Neural cell (in vitro differentiated cells): ENCODE results near the gene PGAM2. TPM values are rescaled to one million over a fixed set of nuclear protein-coding genes. Genes with fewer than 3 reads are reported as not detected.

Experiments
- H2AFZ ChIP-seq: fragments of 200-600, 300-800 bp; sonication (generic), shearing (Covaris generic); 2 replicates; pipeline ENCODE4 v1.6.0; 2014; ENCODE audit warnings: low read depth, mild to moderate bottlenecking, antibody characterized with exemption, low read length, moderate library complexity
- H3F3A ChIP-seq: fragments of 200-600 bp; shearing (Covaris generic); 2 replicates; pipeline ENCODE4 v1.6.1; 2016; ENCODE audit warnings: mild to moderate bottlenecking, moderate library complexity, mixed read lengths, antibody characterized with exemption, low read length; ENCODE audit not compliant: insufficient read depth, poor library complexity, severe bottlenecking
- H3K27ac ChIP-seq: fragments of 200-600, 300-800 bp; sonication (generic), shearing (Covaris generic); 2 replicates; pipeline ENCODE4 v1.5.1; 2014; ENCODE audit warnings: mild to moderate bottlenecking, low read length, moderate library complexity
- H3K27me3 ChIP-seq: fragments of 300-800, 200-600 bp; sonication (generic), shearing (Covaris generic); 2 replicates; pipeline ENCODE4 v1.6.0; 2014; ENCODE audit warnings: mild to moderate bottlenecking, low read depth, low read length, moderate library complexity; ENCODE audit not compliant: insufficient read depth
- H3K36me3 ChIP-seq: fragments of 300-800, 200-600 bp; sonication (generic), shearing (Covaris generic); 2 replicates; pipeline ENCODE4 v1.5.1; 2014; ENCODE audit warnings: mild to moderate bottlenecking, antibody characterized with exemption, low read length, moderate library complexity; ENCODE audit not compliant: insufficient read depth
- H3K4me2 ChIP-seq: fragments of 300-800, 200-600 bp; sonication (generic), shearing (Covaris generic); 2 replicates; pipeline ENCODE4 v1.6.0; 2014; ENCODE audit warnings: mild to moderate bottlenecking, low read length
- H3K4me3 ChIP-seq: fragments of 300-800, 200-600 bp; sonication (generic), shearing (Covaris generic); 2 replicates; pipeline ENCODE4 v1.5.1; 2014; ENCODE audit warnings: mild to moderate bottlenecking, low read length, moderate library complexity
- H3K79me2 ChIP-seq: fragments of 200-600 bp; shearing (Covaris generic); replicated peaks from 2 replicates; pipeline ENCODE4 v1.6.0; 2014; ENCODE audit warnings: mild to moderate bottlenecking, low read length, moderate library complexity; ENCODE audit not compliant: insufficient read depth
- H3K9ac ChIP-seq: fragments of 300-800, 200-600 bp; sonication (generic), shearing (Covaris generic); 2 replicates; pipeline ENCODE4 v1.6.1; 2016; ENCODE audit warnings: mild to moderate bottlenecking, low read length, mixed read lengths
- H3K9me2 ChIP-seq: fragments of 200-600 bp; shearing (Covaris generic); 2 replicates; pipeline ENCODE4 v1.6.1; 2016; ENCODE audit warnings: mild to moderate bottlenecking, low read length, mixed read lengths; ENCODE audit not compliant: insufficient read depth
- H3K9me3 ChIP-seq: fragments of 200-600, 300-800 bp; sonication (generic), shearing (Covaris generic); 2 replicates; pipeline ENCODE4 v1.6.1; 2016; ENCODE audit warnings: mild to moderate bottlenecking, mixed run types, low read length, moderate library complexity, mixed read lengths
- H4K20me1 ChIP-seq: fragments of 200-600 bp; shearing (Covaris generic); 2 replicates; pipeline ENCODE4 v1.6.1; 2016; ENCODE audit warnings: mild to moderate bottlenecking, mixed run types; ENCODE audit not compliant: insufficient read depth
- EP300 ChIP-seq: fragments of 450-650 bp; conservative IDR thresholded peaks from 2 replicates; pipeline ENCODE4 v1.6.1; 2014; ENCODE audit warnings: antibody characterized with exemption, mild to moderate bottlenecking, moderate library complexity; ENCODE audit not compliant: poor library complexity, severe bottlenecking
- EZH2 ChIP-seq: fragments of 200-600, 300-800 bp; shearing (Covaris generic), sonication (generic); IDR thresholded peaks from 2 replicates; pipeline ENCODE4 v1.6.1; 2014; ENCODE audit warnings: antibody characterized with exemption, low read length, borderline replicate concordance, mild to moderate bottlenecking; ENCODE audit not compliant: insufficient read depth, poor library complexity, severe bottlenecking
- MXI1 ChIP-seq: fragments of 450-650 bp; conservative IDR thresholded peaks from 2 replicates; pipeline ENCODE4 v1.6.1; 2014; ENCODE audit warnings: antibody characterized with exemption, mild to moderate bottlenecking; ENCODE audit not compliant: poor library complexity, severe bottlenecking
- POLR2AphosphoS5 ChIP-seq: IDR thresholded peaks from 2 replicates; pipeline ENCODE4 v1.6.1; 2012
- RAD21 ChIP-seq: fragments of 450-650 bp; conservative IDR thresholded peaks from 2 replicates; pipeline ENCODE4 v1.6.1; 2014; ENCODE audit warnings: antibody characterized with exemption, mild to moderate bottlenecking, moderate library complexity
- SMC3 ChIP-seq: fragments of 450-650 bp; conservative IDR thresholded peaks from 2 replicates; pipeline ENCODE4 v1.6.1; 2014; ENCODE audit warnings: antibody characterized with exemption, mild to moderate bottlenecking, moderate library complexity; ENCODE audit not compliant: poor library complexity
- TAF1 ChIP-seq: IDR thresholded peaks from 2 replicates; pipeline ENCODE4 v1.6.1; 2012; ENCODE audit warnings: low read depth
- polyA plus RNA-seq: library from polyadenylated mRNA; depleted of rRNA; stranded (reverse); fragments of >200 nt; gene quantifications from 2 replicates; pipeline ENCODE4 v1.2.3, GENCODE V29; 2014
- TF ChIP-seq, protein P1 (sequence below): fragments of 450-650 bp; IDR thresholded peaks from 2 replicates; pipeline ENCODE4 v1.5.1; 2014; ENCODE audit warnings: antibody characterized with exemption, mild to moderate bottlenecking, moderate library complexity; ENCODE audit not compliant: poor library complexity, severe bottlenecking
- TF ChIP-seq, protein P2 (sequence below): IDR thresholded peaks from 2 replicates; pipeline ENCODE4 v1.6.1; 2012; ENCODE audit warnings: borderline replicate concordance

PGAM2 gene
- polyA plus RNA-seq, 1 donor from 2014 or later: not detected

DNA sequence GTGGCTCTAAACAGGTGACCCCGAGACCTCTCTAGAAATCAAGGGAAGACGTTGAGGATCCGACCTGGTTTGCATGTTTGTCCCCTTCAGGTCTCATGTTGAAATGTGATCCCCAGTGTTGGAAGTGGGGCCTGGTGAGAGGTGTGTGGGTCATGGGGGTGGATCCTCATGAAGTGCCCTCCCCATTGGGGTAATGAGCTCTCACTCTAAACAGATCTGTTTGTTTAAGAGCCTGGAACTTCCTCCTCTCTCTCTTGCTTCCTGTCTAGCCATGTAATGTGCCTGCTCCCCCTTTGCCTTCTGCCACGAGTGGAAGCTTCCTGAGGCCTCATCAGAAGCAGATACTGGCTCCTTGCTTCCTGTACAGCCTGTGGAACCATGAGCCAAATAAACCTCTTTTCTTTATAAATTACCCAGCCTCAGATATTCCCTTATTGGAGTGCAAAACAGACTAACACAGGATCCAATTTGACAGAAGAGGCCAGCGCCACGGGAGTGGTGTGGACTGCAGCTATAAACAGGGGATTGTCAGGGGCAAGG is 27.8 kb upstream of the PGAM2 start:
- H4K20me1 ChIP-seq: no peaks in the 10 kb centered on the region
- H3K4me3 ChIP-seq: no peak overlapping the region
- TF ChIP-seq RAD21 (no peak), TAF1 (no peak), POLR2AphosphoS5 (no peak), EZH2 (no peak), EP300 (no peak), MXI1 (no peak), SMC3 (no peak)
- TF ChIP-seq, protein P1, sequence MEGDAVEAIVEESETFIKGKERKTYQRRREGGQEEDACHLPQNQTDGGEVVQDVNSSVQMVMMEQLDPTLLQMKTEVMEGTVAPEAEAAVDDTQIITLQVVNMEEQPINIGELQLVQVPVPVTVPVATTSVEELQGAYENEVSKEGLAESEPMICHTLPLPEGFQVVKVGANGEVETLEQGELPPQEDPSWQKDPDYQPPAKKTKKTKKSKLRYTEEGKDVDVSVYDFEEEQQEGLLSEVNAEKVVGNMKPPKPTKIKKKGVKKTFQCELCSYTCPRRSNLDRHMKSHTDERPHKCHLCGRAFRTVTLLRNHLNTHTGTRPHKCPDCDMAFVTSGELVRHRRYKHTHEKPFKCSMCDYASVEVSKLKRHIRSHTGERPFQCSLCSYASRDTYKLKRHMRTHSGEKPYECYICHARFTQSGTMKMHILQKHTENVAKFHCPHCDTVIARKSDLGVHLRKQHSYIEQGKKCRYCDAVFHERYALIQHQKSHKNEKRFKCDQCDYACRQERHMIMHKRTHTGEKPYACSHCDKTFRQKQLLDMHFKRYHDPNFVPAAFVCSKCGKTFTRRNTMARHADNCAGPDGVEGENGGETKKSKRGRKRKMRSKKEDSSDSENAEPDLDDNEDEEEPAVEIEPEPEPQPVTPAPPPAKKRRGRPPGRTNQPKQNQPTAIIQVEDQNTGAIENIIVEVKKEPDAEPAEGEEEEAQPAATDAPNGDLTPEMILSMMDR: no peak
- TF ChIP-seq, protein P2, sequence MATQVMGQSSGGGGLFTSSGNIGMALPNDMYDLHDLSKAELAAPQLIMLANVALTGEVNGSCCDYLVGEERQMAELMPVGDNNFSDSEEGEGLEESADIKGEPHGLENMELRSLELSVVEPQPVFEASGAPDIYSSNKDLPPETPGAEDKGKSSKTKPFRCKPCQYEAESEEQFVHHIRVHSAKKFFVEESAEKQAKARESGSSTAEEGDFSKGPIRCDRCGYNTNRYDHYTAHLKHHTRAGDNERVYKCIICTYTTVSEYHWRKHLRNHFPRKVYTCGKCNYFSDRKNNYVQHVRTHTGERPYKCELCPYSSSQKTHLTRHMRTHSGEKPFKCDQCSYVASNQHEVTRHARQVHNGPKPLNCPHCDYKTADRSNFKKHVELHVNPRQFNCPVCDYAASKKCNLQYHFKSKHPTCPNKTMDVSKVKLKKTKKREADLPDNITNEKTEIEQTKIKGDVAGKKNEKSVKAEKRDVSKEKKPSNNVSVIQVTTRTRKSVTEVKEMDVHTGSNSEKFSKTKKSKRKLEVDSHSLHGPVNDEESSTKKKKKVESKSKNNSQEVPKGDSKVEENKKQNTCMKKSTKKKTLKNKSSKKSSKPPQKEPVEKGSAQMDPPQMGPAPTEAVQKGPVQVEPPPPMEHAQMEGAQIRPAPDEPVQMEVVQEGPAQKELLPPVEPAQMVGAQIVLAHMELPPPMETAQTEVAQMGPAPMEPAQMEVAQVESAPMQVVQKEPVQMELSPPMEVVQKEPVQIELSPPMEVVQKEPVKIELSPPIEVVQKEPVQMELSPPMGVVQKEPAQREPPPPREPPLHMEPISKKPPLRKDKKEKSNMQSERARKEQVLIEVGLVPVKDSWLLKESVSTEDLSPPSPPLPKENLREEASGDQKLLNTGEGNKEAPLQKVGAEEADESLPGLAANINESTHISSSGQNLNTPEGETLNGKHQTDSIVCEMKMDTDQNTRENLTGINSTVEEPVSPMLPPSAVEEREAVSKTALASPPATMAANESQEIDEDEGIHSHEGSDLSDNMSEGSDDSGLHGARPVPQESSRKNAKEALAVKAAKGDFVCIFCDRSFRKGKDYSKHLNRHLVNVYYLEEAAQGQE: no peak
- no peak overlapping the region for H2AFZ ChIP-seq
- H3K27ac ChIP-seq: no peak overlapping the region
- H3F3A ChIP-seq: no peaks in the 10 kb centered on the region
- no peaks in the 10 kb centered on the region for H3K36me3 ChIP-seq
- no peaks in the 10 kb centered on the region for H3K79me2 ChIP-seq
- H3K4me2 ChIP-seq: no peak overlapping the region
- no peaks in the 10 kb centered on the region for H3K27me3 ChIP-seq
- no peak overlapping the region for H3K9ac ChIP-seq
- no peaks in the 10 kb centered on the region for H3K9me2 ChIP-seq
- no peaks in the 10 kb centered on the region for H3K9me3 ChIP-seq

DNA sequence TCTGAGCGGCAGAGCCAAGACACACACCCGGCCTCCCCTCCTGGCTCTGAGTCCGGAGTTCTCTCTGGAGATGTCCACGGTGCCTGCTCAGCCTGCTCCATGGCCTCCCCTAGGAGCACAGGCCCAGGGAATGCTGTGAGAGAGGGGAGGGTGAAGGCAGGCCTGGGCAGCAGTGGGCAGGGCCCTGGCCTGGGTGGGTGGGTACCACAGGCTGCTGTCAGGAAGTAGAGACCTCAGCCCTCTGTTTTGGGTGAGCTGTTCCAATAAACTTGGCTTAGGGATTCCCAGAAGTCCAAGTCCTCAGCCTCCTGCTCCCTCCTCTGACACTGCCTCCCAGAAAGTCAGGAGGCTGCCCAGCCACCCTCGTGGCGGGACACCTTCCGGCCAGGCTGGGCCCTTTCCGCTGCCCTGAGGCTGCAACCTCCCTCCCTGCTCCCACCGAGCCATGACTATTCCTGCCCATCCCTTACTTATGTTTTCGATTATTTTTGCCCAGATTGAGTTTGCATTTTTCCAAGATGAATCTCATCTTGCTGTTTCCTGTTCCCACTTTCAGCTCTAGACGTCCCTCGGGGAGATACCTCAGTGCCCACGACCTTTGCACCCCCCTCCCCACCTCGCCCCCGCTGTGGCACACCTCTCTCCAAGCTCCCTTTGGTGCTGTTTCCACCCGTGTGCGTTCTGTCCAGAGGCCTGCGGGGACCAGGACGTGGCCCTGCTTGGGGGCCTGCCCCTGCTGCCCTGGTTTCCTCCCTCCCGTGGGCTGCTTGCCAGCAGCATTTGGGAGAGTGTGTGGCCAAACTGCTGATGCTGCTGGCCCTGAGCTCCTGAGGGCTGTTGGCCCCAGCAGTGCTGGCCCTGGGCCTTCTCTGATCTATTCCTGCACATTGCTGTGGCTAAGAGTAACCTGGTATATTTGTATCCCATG is 22.8 kb upstream of the PGAM2 start:
- Histone ChIP-seq H3K9me3 (no peaks in the 10 kb centered on the region), H3F3A (no peaks in the 10 kb centered on the region), H3K79me2 (no peaks in the 10 kb centered on the region), H3K27ac (no peak overlapping the region), H3K4me3 (no peak overlapping the region), H4K20me1 (no peaks in the 10 kb centered on the region), H3K4me2 (no peak overlapping the region), H3K9me2 (no peaks in the 10 kb centered on the region), H2AFZ (no peak overlapping the region), H3K27me3 (no peaks in the 10 kb centered on the region), H3K9ac (no peak overlapping the region), H3K36me3 (no peaks in the 10 kb centered on the region)
- TF ChIP-seq EP300: no peak
- TF ChIP-seq TAF1: no peak
- no peak for TF ChIP-seq RAD21
- TF ChIP-seq, protein P2: no peak
- no peak for TF ChIP-seq MXI1
- TF ChIP-seq SMC3: no peak
- no peak for TF ChIP-seq POLR2AphosphoS5
- no peak for TF ChIP-seq EZH2
